MM.1S (cell line): Measurements from ENCODE around the gene SUFU.

Source experiments
- DNase-seq: peaks from one replicate; pipeline ENCODE4 v3.0.0-alpha.2; 2015
- H2AFZ ChIP-seq: fragments of 300-600 bp; sonication (generic); 2 replicates; pipeline ENCODE4 v1.6.0; 2016; ENCODE audit warnings: antibody characterized with exemption, low read length
- H3F3A ChIP-seq: fragments of 300-600 bp; sonication (generic); 2 replicates; pipeline ENCODE4 v1.6.1; 2016; ENCODE audit warnings: mild to moderate bottlenecking, antibody characterized with exemption, low read length, moderate library complexity, mixed read lengths; ENCODE audit not compliant: insufficient read depth
- H3K27ac ChIP-seq: fragments of 300-600 bp; sonication (generic); 2 replicates; pipeline ENCODE4 v1.5.1; 2016; ENCODE audit warnings: mild to moderate bottlenecking, low read length
- H3K27me3 ChIP-seq: fragments of 300-600 bp; sonication (generic); replicated peaks from 2 replicates; pipeline ENCODE4 v1.6.0; 2016; ENCODE audit warnings: low read length; ENCODE audit not compliant: insufficient read depth
- H3K36me3 ChIP-seq: fragments of 300-600 bp; sonication (generic); replicated peaks from 2 replicates; pipeline ENCODE4 v1.6.1; 2016; ENCODE audit warnings: mild to moderate bottlenecking, low read length, mixed read lengths; ENCODE audit not compliant: insufficient read depth
- H3K4me1 ChIP-seq: fragments of 300-600 bp; sonication (generic); 2 replicates; pipeline ENCODE4 v1.6.1; 2016; ENCODE audit warnings: low read length, mixed read lengths
- H3K4me2 ChIP-seq: fragments of 300-600 bp; sonication (generic); 2 replicates; pipeline ENCODE4 v1.6.0; 2016; ENCODE audit warnings: low read depth, low read length
- H3K4me3 ChIP-seq: fragments of 300-600 bp; sonication (generic); 2 replicates; pipeline ENCODE4 v1.5.1; 2016; ENCODE audit warnings: low read length, mixed read lengths
- H3K79me2 ChIP-seq: fragments of 300-600 bp; sonication (generic); 2 replicates; pipeline ENCODE4 v1.6.1; 2016; ENCODE audit warnings: mixed run types, low read length, mixed read lengths
- H3K9ac ChIP-seq: fragments of 300-600 bp; sonication (generic); 2 replicates; pipeline ENCODE4 v1.6.1; 2016; ENCODE audit warnings: low read length, mixed read lengths
- H3K9me2 ChIP-seq: fragments of 300-600 bp; sonication (generic); replicated peaks from 2 replicates; pipeline ENCODE4 v1.6.1; 2016; ENCODE audit warnings: mild to moderate bottlenecking, low read length, mixed read lengths; ENCODE audit not compliant: insufficient read depth
- H3K9me3 ChIP-seq: fragments of 300-600 bp; sonication (generic); replicated peaks from 2 replicates; pipeline ENCODE4 v1.6.1; 2016; ENCODE audit warnings: mild to moderate bottlenecking, low read length, mixed read lengths; ENCODE audit not compliant: insufficient read depth
- H4K20me1 ChIP-seq: fragments of 300-600 bp; sonication (generic); 2 replicates; pipeline ENCODE4 v1.6.1; 2016; ENCODE audit warnings: mild to moderate bottlenecking, low read length, moderate library complexity, mixed read lengths; ENCODE audit not compliant: insufficient read depth
- EZH2 ChIP-seq: fragments of 300-600 bp; sonication (generic); optimal IDR thresholded peaks from 2 replicates; pipeline ENCODE3; 2017; ENCODE audit warnings: low read depth, mild to moderate bottlenecking, antibody characterized with exemption, low read length, mixed read lengths
- EZH2phosphoT487 ChIP-seq: fragments of 300-600 bp; sonication (generic); IDR thresholded peaks from 2 replicates; pipeline ENCODE4 v1.6.1; 2018; ENCODE audit warnings: antibody characterized with exemption, low read length
- TF ChIP-seq, protein P1 (sequence below): fragments of 300-600 bp; sonication (generic); IDR thresholded peaks from 2 replicates; pipeline ENCODE4 v1.5.1; 2016; ENCODE audit warnings: antibody characterized with exemption, low read length, mixed read lengths

SUFU gene

DNA sequence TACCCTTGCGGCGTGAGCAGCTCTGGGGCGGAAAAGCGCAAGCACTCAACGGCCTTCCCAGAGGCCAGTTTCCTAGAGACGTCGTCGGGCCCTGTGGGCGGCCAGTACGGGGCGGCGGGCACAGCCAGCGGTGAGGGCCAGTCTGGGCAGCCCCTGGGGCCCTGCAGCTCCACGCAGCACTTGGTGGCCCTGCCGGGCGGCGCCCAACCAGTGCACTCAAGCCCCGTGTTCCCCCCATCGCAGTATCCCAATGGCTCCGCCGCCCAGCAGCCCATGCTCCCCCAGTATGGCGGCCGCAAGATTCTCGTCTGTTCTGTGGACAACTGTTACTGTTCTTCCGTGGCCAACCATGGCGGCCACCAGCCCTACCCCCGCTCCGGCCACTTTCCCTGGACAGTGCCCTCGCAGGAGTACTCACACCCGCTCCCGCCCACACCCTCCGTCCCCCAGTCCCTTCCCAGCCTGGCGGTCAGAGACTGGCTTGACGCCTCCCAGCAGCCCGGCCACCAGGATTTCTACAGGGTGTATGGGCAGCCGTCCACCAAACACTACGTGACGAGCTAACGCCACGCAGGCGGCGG, 153.1 kb downstream of the SUFU start:
- Histone ChIP-seq H2AFZ (no peak overlapping the region), H3K36me3 (no peaks in the 10 kb centered on the region), H3K9me3 (no peaks in the 10 kb centered on the region), H3K9me2 (no peaks in the 10 kb centered on the region), H3K27me3 (no peaks in the 10 kb centered on the region), H3K4me3 (no peak overlapping the region), H3F3A (peaks cover 30% of the 10 kb centered on the region), H3K27ac (no peak overlapping the region), H3K9ac (no peak overlapping the region), H4K20me1 (peaks cover 7% of the 10 kb centered on the region; the same call in 1 of the 2 replicates), H3K4me1 (peaks cover 24% of the 10 kb centered on the region), H3K79me2 (peaks cover 48% of the 10 kb centered on the region), H3K4me2 (no peak overlapping the region)
- TF ChIP-seq, protein P1, sequence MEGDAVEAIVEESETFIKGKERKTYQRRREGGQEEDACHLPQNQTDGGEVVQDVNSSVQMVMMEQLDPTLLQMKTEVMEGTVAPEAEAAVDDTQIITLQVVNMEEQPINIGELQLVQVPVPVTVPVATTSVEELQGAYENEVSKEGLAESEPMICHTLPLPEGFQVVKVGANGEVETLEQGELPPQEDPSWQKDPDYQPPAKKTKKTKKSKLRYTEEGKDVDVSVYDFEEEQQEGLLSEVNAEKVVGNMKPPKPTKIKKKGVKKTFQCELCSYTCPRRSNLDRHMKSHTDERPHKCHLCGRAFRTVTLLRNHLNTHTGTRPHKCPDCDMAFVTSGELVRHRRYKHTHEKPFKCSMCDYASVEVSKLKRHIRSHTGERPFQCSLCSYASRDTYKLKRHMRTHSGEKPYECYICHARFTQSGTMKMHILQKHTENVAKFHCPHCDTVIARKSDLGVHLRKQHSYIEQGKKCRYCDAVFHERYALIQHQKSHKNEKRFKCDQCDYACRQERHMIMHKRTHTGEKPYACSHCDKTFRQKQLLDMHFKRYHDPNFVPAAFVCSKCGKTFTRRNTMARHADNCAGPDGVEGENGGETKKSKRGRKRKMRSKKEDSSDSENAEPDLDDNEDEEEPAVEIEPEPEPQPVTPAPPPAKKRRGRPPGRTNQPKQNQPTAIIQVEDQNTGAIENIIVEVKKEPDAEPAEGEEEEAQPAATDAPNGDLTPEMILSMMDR = no peak
- TF ChIP-seq EZH2phosphoT487 = no peak
- no peak for TF ChIP-seq EZH2
- DNase-seq = no peak

DNA sequence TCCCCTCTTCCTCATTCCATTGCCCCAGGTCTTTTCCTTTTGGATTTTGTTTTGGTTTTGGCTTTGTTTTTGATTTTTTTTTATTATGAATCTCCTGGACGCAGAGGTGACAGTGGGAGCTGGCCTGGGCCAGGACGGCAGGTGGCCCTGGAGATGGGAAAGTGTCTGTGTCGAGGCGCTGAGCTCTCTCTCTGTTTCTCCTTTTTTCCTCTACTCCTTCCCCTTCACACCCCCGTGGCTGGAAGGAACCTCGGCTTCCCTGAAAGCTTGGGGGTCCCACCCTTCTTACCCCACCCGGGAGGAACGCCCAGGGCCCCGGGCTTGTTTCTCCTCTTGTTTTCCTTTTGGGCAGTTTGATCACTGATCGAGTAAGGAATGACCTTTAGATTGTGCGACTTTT, 153.7 kb downstream of the SUFU start:
- H3K4me2 ChIP-seq = no peak overlapping the region
- no peak overlapping the region for H2AFZ ChIP-seq

GRCh38 chr10:102657984-102658724, 154.4 kb downstream of the SUFU start:
- peaks cover 35% of the 10 kb centered on the region for H3K79me2 ChIP-seq
- no peak overlapping the region for H2AFZ ChIP-seq
- no peak overlapping the region for H3K27ac ChIP-seq
- H3K9me2 ChIP-seq = no peaks in the 10 kb centered on the region
- H4K20me1 ChIP-seq = 0 out of 2 replicates have a peak, but pooled peaks cover 1% of the 10 kb centered on the region
- TF ChIP-seq EZH2 (no peak), EZH2phosphoT487 (no peak)
- TF ChIP-seq, protein P1 = no peak
- peak; percentile 1 for DNase-seq
- no peak overlapping the region for H3K4me2 ChIP-seq
- H3K9me3 ChIP-seq = no peaks in the 10 kb centered on the region
- H3F3A ChIP-seq = peaks cover 26% of the 10 kb centered on the region
- peaks cover 18% of the 10 kb centered on the region for H3K4me1 ChIP-seq
- no peak overlapping the region for H3K4me3 ChIP-seq
- no peaks in the 10 kb centered on the region for H3K27me3 ChIP-seq
- H3K9ac ChIP-seq = no peak overlapping the region
- no peaks in the 10 kb centered on the region for H3K36me3 ChIP-seq

More for the DNA sequence above, 153.7 kb downstream of the SUFU start:
- DNase-seq = no peak
- Histone ChIP-seq H3K9me3 (no peaks in the 10 kb centered on the region), H3K79me2 (peaks cover 42% of the 10 kb centered on the region), H4K20me1 (0 out of 2 replicates have a peak, but pooled peaks cover 3% of the 10 kb centered on the region), H3K9me2 (no peaks in the 10 kb centered on the region), H3F3A (peaks cover 26% of the 10 kb centered on the region), H3K4me3 (no peak overlapping the region), H3K27ac (no peak overlapping the region), H3K27me3 (no peaks in the 10 kb centered on the region), H3K36me3 (no peaks in the 10 kb centered on the region), H3K9ac (no peak overlapping the region), H3K4me1 (peaks cover 19% of the 10 kb centered on the region)
- TF ChIP-seq, protein P1 = no peak
